Superior temporal gyrus (tissue), 1 donor: Measurements from ENCODE around the gene TNS1.

ENCODE experiments used
- DNase-seq: peaks from one replicate; pipeline ENCODE4 v3.0.0-alpha.2; 2016; ENCODE audit errors: extremely low spot score

TNS1 gene

GRCh38 chr2:217930761-217931563 is 71.8 kb downstream of the TNS1 start:
- DNase-seq = no peak

GRCh38 chr2:217929757-217930707 is 72.8 kb downstream of the TNS1 start:
- DNase-seq = no peak

- no peak for DNase-seq
These were observed 73.5 kb downstream of the TNS1 start for GRCh38 chr2:217929272-217929671.

- DNase-seq = no peak
These were observed 74.2 kb downstream of the TNS1 start for GRCh38 chr2:217928324-217929181.

- DNase-seq = no peak
These were observed 75.0 kb downstream of the TNS1 start for GRCh38 chr2:217927601-217928323.

- DNase-seq = no peak
These were observed 76.0 kb downstream of the TNS1 start for GRCh38 chr2:217926801-217927200.

GRCh38 chr2:217924346-217924901 is 78.4 kb downstream of the TNS1 start:
- no peak for DNase-seq

- no peak for DNase-seq
These were observed 79.6 kb downstream of the TNS1 start for GRCh38 chr2:217923007-217923686.

- DNase-seq = no peak
These were observed 80.4 kb downstream of the TNS1 start for GRCh38 chr2:217922101-217923006.

GRCh38 chr2:217920879-217921603 is 81.8 kb downstream of the TNS1 start:
- DNase-seq = no peak

GRCh38 chr2:217919781-217920351 is 82.9 kb downstream of the TNS1 start:
- no peak for DNase-seq

- no peak for DNase-seq
These were observed 83.6 kb downstream of the TNS1 start for GRCh38 chr2:217919204-217919603.

GRCh38 chr2:217918308-217919024 is 84.3 kb downstream of the TNS1 start:
- no peak for DNase-seq

GRCh38 chr2:217916504-217917254 is 86.1 kb downstream of the TNS1 start:
- no peak for DNase-seq

- DNase-seq = no peak
These were observed 87.1 kb downstream of the TNS1 start for GRCh38 chr2:217915706-217916105.

- no peak for DNase-seq
These were observed 87.9 kb downstream of the TNS1 start for GRCh38 chr2:217914878-217915277.

GRCh38 chr2:217914078-217914477 is 88.7 kb downstream of the TNS1 start:
- no peak for DNase-seq
